ENCODE measurements around the gene GRM8.
A peak's percentile ranks its signal among the peaks of the same experiment; 100 is the strongest.

Gene GRM8
- 0 to 0.04 reads per million in 2 experiments for total RNA-seq

DNA sequence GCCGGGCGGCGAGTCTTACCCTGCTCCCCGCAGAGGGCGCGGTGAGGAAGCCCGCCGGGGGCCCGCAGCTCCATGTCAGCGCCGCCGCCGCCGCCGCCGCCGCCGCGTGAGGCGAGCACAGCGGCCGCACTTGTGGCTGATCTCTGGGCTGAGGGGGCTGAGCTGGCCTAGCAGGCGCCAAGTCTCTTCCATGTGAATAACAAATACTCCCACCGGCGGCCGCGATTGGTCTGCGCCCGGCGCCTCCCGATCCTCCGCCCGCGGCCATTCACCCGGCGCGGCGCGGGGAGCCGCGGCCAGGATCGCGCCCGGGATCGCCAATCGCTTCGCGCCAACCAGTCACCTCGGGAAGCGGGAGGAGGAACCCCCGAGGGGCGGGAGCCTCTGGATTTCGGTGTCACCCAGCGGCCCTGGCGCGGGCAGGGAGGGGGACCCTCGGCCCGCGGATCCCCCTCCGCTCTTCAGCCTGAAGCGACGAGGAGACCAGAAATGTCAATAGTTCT, at the start of gene GRM8:
Gene GRM8, minus strand, starts transcription at position 164 of the 503 bp plus-strand sequence.
- DNase-seq (ENCODE audit: low read depth) = no peak

DNA sequence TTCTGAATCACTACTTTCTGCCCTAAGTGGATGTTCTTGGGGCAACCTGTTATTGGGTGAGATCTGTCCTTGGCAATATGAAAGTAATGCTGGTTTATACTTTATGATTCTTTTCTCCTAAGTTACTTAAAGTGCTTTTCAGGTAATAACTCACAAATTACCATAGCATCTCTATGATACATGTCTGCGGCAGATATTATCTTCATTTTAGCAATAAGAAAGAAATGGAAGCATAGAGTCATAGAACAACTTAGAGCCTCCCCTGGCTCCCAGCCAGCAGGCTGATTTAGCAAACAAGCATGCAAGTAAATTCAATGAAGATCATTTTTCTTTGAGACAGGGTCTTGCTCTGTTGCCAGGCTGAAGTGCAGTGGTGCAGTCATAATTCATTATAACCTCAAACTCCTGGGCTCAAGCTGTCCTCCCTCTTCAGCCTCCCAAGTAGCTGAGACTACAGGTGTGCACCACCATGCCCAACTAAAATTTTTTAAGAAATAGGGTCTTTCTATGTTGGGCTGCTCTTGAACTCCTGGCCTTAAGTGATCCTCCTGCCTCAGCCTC, 38.1 kb upstream of the GRM8 start:
- DNase-seq (ENCODE audit: low read depth) = no peak

DNA sequence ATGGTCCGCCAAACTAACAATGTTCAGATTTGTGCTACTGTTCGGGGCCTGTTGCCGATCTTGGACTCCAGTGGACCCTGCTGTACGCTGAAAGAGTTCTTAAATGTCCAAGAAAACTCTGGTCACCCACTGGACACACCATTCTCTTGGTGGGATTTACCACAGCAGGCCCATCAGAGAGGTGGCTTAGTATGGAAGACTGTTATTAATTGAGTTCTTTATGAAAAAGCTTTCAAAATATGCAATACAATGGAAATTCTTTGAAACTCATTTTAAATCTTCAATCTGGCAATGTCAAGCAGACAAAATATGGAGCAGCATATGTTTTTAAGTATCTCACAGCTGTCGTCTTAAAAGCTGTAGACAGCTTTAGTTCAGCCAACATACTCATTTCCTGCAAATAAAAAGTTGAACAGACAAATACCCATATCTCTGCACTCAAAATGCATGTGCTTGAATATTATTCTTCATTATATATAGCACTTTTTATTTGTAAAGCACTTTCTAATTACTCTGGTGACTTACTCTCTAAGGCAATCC, 37.4 kb upstream of the GRM8 start:
- no peak for DNase-seq (ENCODE audit: low read depth)

DNA sequence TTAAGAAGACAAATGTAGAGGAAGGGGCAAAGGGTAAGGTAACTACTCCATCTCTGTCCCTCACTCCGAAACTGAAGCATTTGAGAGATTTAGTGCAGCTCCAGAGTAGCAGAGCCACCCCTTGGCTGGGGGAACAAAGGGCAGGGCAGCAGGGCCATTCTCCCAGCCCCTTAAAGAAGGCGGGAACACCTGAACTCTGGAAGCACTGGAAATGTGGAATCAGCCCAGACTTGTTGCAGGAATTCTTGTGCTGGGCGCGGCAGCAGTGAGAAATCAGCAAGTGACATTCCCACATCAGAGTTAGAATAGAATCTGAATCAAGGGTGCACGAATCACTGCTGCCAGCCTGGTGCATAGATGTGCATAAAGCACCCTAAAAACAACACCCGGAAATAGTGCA, 34.4 kb upstream of the GRM8 start:
- DNase-seq (ENCODE audit: low read depth) = no peak

DNA sequence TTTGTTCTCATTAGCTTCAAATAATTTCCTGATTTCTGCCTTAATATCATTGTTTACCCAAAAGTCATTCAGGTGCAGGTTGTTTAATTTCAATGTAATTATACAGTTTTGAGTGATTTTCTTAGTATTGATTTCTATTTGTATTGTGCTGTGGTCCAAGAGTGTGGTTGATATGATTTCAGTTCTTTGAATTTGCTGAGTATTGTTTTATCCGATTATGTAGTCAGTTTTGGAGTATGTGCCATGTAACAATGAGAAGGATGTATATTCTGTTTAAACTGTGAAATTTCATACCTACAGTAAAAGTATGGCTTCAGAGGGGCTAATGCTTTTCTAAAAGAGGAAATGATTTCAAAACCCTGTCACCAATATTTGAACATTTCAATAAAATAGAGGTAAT, 17.4 kb upstream of the GRM8 start:
- no peak for DNase-seq (ENCODE audit: low read depth)

DNA sequence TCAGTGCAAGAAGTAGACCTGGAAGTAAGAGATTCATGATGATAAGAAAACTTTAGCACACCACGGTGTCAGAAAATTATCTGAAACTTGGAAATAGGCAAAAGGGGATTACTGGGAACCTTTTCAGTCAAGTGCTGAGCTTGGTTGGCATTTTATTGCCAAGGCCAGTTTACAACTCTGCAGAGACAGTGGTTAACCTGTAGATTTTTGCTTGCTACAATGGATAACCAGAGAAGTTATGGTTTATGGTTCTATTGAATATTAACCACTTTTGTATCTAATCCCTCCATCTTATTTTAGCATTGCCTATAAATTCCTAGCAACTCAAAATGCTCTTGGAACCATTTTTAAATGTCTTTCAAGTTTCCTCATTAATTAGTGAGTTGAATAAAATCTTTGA, 13.3 kb upstream of the GRM8 start:
- DNase-seq (ENCODE audit: low read depth) = no peak

DNA sequence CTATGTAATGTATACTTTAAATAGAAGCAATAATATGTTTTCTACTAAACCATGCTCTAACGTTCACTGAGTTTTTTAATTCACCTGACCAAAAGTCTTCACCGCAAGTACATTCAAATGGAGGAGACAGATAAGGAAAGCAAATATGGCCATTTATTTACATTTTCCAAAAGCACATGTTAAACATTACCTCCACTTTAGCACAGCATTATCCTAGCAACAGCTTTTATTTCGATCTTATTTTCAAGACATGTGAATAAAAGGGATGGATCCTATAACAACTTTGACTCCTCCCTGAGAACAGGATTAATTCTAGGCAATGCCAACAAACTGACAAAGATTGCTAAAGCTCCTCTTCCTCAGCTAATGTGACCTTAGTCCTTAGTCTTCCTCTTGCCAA, 11.5 kb upstream of the GRM8 start:
- DNase-seq (ENCODE audit: low read depth) = no peak

DNA sequence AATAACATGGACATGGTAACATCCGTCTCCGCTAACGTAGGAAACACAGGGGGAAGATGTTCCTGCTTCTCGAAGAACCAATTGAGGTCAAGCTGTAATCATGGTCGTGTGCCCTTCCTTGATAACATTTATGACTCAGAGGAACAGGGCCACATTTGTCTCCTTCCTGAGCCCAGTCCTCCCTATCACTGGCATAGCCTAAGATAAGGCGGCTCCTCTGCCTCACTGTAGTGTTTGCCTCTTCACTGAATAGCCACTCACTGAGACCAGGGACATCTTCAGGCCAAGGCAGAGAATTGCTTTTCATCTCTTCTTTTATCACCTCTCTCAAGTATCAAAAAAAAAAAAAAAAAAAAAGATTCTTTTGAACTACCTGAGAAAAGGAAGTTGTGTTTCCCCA, 5.4 kb upstream of the GRM8 start:
- DNase-seq (ENCODE audit: low read depth) = no peak

DNA sequence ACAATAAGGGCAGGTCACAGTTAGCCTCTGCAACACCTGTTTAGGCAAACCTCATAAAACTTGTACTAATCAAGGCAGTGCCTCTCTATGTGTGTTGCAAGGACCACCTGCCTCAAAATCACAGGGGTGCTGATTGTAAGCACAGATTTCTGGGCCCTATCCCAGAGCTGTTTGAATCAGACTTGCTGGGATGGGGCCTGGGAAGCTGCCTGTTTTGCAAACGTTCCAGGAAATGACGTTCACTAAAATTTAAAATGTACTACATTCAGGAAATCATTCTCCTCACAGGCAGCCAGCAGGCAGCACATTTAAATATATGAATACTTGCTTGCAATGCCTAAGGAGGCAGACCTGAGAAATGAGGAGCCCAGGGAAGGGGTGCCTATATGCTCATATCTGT, 4.3 kb upstream of the GRM8 start:
- DNase-seq (ENCODE audit: low read depth) = no peak

DNA sequence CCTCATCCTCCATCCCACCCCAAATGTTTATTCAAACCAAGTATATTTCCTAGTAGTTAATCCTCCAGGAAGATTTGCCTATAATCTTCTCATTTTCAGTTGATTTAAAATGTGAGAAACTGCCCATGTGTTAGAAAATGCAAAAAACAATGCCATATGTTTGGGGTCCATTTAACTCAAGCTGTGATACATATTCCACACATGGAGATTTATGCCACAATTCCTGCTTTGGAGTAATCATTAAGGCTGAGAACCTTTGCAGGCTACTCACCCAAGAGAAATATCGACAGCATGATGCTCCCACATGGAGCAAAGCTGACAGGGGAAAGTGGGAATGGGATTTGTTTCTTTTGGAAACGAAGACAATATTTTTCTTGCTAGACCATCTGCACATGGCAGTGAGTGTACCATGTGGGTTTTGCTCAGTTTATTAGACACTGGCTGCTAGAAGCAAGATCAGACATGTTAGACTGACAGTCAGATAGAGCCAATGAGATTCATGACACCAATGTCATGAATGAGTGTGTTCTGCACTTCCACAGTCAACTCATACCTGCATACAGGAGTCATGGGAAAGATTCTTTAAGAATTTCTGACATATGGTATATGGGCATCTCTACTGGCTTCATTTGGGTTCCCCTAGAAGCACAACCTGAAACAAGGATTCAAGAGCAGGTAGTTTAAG, 3.4 kb upstream of the GRM8 start:
- no peak for DNase-seq (ENCODE audit: low read depth)

DNA sequence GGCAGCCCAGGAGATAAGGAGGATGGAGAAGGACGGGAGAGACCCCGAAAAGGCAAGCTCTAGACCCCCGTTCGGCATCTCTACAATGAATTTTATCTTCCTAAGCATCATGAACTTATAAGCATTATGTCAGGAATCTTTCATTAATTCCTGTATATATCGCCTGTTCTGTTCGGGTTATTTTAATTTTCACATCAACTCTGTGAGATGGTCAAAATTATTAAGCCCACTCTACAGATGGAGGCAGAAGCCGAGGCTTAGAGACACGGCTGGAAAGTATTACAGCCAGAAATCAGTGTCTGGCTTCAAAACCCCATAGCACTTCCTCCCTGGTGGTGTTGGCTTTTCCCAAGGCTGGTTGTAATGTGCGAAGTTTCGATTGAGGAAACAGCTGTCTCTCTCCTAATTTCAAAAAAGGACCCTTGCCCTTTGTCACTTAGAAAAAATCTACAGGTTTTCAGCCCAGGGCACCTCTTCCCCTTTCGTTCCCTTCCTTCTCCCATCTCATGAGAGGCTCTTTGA, 1.5 kb upstream of the GRM8 start:
- no peak for DNase-seq (ENCODE audit: low read depth)

DNA sequence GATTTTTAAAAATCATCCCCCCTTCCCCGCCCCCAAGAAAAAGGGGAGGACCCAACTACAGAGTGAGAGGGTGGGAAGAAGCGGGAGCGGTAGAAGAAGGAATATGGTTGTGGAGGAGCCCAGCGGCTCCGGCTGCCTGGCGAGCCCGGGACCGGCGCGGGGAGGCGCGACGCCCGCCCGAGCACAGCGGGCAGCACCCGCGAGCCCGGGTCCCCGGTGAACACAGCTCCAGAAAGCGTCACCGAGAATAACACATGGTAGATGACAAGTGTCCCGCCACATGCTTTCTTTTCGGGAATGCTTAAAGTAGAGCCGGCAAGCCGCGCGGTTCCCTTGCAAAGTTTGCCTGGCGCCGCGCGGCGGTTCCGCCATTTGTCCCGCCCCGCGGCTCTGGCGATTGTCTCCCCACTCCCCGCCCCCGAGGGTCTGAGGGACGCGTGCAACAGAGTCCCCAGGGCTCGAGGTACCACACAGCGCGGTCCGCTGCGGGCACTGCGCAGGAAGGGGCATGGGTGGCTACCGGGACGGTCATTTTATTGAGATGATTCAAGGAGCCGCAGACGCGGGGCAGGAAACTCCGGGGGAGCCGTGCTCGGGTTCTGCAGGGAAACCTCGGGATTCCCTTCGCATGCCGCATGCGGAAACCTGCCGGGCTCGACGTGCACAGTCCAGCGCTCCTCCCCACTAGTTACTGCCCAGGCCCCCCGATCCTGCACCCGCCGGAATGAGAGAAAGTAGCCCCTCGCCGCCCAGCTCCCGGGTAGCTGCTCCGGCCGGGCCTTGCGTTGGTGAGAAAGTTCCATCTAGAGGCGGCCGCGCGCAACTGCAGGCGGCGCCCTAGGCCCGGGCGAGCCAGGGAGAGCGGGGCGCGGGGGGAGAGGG, 781 bp upstream of the GRM8 start:
- DNase-seq (ENCODE audit: low read depth) = peak; percentile 28

DNA sequence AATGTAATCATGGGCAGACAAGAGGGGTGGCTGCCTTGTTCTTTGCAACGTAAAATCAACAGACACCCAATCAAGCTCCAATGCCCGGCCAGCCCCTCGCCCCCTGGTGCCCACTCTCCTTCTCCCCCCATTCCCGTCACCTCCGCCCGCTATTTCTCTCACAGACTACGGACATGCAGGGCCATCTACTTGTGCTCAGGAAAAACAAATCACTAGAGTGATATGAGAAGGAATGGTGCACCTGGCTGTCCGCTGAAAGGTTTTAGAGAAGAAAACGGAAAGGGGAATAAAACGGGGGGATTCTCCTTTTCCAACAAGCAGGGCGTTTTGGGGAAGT, 396 bp downstream of the GRM8 start:
- no peak for DNase-seq (ENCODE audit: low read depth)

DNA sequence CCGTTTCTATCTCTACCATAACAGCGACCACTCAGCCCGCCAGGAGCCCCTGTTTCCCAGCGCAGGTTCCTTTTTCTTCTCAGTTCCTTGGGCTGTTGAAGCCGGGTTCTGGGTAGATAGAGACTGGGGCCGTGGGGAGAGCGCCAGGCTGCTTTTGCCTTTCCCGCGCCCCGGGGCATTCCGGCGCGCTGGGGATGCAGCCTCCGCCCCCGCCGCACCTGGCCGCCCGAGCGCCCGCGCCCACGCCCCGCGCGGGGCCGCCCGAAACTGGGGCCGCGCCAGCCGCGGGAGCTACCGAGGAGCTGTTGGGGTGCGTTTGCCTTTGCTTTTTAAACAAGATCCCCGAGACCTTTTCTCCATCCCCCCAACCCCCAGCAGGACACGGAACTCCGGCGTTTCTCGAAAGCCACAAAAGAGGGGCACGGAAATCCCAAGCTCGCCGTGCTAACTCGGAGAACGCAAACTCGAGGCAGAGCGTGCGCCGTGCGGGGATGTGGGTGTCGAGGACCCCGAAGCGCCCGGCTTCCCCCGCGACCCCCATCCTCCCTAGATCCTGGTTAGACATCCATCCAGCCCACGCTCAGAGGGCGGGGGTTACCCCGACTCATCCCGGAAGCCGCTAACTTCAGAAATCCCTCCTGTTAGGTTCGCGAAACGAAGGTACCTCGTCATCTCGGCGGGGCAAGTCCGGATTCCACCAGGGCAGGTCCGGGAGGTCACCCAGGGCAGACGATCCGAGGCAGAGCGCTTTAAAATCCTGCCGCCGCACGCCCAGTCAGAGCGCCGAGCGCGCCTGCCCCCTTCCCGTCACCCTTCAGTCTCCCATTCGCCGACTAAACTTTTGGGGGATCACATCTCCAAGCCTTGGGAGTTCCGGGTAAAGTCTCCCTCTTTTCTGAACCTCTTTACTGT, 1.0 kb downstream of the GRM8 start:
- DNase-seq (ENCODE audit: low read depth) = no peak

DNA sequence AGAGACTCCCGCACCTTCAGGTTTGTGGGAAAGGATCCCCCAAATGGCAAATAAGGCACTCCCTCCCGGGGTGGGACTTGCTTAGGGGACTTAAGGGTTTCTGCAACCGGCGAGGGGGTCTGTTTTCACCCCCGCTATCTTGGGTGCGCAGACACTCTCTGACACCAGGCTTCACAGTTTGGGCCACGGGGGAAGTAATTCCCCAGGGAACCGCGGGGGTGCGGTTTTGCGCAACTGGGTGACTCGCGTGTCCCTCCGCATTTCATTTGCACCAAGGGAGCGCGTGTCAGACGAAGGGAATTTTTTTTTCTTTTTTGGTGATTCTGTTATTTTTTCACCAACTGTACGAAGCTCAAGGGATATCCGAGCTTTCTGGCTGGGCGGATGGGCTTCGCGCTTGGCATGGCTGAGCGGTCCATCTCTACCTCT, 1.7 kb downstream of the GRM8 start:
- no peak for DNase-seq (ENCODE audit: low read depth)

DNA sequence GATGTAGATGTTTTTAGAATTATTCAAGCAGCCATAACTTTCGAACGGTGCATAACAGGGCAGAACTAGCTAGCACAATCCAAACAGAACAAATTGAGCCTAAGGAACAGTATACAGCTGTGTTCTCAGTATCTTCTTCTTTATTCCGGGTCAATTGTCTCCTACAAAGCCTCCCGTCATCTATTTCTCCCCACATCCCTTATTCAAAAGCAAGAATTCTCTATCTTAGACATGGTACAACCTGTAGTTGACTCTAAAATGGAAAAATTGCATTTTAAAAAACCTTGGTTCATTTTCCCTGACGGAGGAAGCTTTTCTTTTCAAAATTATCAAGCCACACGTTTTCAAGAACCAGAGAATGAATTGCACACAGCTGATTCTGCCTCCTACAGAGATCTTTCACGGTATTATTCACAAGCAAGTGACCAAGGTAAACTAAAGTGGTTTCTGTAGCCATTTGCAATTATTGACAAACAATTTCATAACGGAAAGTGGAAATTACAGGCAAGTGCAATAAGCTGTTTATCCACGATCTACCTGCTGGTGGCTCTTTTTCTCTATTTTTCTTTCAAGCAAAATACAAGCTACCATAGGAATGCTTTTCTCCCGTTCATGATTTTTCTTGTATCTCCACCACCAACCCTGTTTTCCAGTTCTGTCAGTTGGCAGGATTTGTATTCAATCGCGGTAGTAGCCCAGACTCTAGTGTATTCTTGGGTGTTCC, 2.3 kb downstream of the GRM8 start:
- DNase-seq (ENCODE audit: low read depth) = no peak

DNA sequence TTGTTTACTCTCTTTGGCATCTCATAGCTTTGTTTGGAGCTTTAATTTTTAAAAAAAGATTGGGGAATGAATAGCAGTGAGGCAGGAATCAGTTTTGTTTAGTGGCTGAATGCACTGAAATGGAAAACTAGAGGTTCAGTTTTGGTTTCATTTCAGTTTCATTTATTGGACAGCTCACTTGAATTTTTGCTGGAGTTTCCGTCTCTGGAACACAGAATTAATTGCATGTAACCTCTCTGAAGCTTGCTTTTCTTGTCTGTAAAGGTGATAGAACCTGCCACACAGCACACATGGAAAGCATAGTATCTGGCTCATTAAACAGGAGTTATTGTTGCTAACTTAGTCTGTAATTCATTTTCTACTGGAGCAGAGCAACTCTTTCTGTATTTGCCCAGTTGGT, 7.1 kb downstream of the GRM8 start:
- DNase-seq (ENCODE audit: low read depth) = no peak

DNA sequence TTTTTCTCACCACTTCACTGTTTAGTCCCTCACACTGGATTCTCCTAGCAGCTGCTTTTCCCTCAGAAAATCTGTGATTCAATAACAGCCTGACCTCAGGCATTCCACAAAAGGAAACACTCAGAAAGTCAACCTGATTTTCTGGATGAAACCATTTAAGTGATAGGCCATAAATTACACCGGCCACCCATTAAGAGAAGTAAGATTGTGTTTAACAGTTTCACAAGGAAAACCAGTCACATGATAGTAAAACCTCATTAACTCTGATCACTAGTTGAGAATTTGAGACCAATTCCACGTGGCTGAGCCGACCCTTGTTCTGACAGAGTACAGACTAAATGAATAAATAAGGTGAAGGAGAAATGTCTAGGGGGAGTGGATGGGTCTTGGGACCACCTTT, 7.7 kb downstream of the GRM8 start:
- DNase-seq (ENCODE audit: low read depth) = no peak

DNA sequence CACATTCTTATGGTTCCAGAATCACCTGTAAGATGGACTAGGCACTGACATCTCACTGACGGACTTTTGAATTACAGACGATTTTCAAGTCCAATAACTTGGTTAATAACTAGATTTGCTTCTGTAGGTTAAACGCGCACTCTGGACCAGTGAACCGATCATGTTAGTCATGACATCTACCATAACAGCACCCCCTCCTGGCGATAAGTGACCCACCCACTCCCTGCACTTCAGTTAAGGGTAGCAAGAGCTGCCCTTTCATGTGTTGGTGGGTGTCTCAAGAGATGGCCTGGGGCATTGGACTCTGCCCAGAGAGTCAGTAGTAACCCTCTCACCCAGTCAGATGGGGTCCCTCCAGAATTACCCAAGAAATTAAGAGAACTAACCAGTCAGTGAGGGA, 12.9 kb downstream of the GRM8 start:
- no peak for DNase-seq (ENCODE audit: low read depth)

DNA sequence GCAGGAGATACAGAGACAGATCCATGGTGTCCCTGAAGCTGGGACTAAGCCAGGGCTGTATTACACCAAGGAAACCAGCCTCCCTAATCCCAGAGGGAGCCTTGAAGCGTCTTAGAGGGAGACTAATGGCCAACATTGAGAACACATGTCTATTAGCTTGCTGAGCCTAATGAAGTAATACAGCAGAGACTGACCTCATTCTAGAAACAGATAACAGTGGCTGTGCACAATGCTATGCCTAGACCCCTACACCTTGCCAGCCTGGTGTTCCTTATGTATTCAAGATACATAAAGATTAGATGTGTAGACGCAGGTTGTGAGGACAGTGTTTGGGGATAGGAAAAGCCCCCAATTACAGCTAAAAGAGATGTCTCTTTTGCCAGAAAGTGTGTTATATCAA, 19.1 kb downstream of the GRM8 start:
- DNase-seq (ENCODE audit: low read depth) = no peak

DNA sequence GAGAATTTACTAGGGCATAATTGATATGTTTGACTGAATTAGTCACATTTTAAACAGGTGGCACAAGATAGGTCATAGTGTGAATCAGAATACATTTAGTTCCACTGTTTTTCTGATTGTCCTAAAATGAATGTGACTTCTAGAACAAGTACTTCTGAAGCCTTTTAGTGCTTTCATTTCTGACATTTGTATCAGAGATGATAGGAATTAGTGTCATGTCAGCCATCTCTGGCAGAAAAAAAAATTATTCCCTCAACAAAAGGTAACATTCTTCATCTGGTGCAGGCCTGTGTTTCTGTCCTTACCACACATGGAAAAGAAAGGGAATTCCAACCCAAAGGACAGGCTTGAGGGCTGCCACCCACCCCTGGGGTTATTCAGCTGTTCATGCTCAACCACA, 21.3 kb downstream of the GRM8 start:
- no peak for DNase-seq (ENCODE audit: low read depth)

All from T follicular helper cell (primary cell).